Heart left ventricle (tissue), 16 donors: Measurements from ENCODE around the gene PAX5. TPM values are rescaled to one million over a fixed set of nuclear protein-coding genes. Genes with fewer than 3 reads are reported as not detected.

Experiments used
- ATAC-seq, 4 donors: fragments of 200-7000 bp; cut with Tn5 transposase; one replicate each; pipeline ENCODE4 v1.9.1; 2020 to 2022; ENCODE audit warnings: moderate library complexity in 4 of 4, mild to moderate bottlenecking in 3 of 4, moderate number of reproducible peaks in 1 of 4
- DNase-seq, 5 donors: peaks; one replicate each; pipeline ENCODE4 v3.0.0-alpha.2; 2020
- H3K27ac ChIP-seq, 12 donors: fragments of 200-600 bp; sonication (generic) in 4 of 12; one replicate each; pipeline versions ENCODE4 v1.5.0 to v1.8.0; 2016 to 2022; ENCODE audit warnings: mild to moderate bottlenecking in 2 of 12
- H3K27me3 ChIP-seq, 9 donors: fragments of 200-600 bp; sonication (generic) in 2 of 9; one replicate each; pipeline versions ENCODE4 v1.5.1 to v1.8.0; 2016 to 2022; ENCODE audit warnings: mild to moderate bottlenecking in 3 of 9
- H3K36me3 ChIP-seq, 9 donors: fragments of 200-600 bp; sonication (generic) in 2 of 9; one replicate each; pipeline versions ENCODE4 v1.5.0 to v1.8.0; 2018 to 2022; ENCODE audit warnings: mild to moderate bottlenecking in 2 of 9
- H3K4me1 ChIP-seq, 12 donors: fragments of 200-600 bp; sonication (generic) in 4 of 12; one replicate each; pipeline versions ENCODE4 v1.5.0 to v1.8.0; 2016 to 2022; ENCODE audit warnings: mild to moderate bottlenecking in 3 of 12
- H3K4me3 ChIP-seq, 12 donors: fragments of 200-600 bp; sonication (generic) in 4 of 12; one replicate each; pipeline versions ENCODE4 v1.5.0 to v1.8.0; 2017 to 2022; ENCODE audit warnings: mild to moderate bottlenecking in 9 of 12, moderate library complexity in 4 of 12
- H3K9me3 ChIP-seq, 12 donors: fragments of 200-600 bp; sonication (generic) in 4 of 12; one replicate each; pipeline versions ENCODE4 v1.5.0 to v1.8.0; 2016 to 2022; ENCODE audit warnings: mild to moderate bottlenecking in 1 of 12
- CTCF ChIP-seq, 12 donors: fragments of 200-600 bp; sonication (generic) in 4 of 12; IDR thresholded peaks; one replicate each; pipeline versions ENCODE4 v1.5.0 to v1.8.0; 2018 to 2022; ENCODE audit warnings: antibody characterized with exemption in 12 of 12, mild to moderate bottlenecking in 5 of 12
- POLR2A ChIP-seq, 2 donors: fragments of 450-650 bp; IDR thresholded peaks; one replicate each; pipeline ENCODE4 v1.6.1; 2017; ENCODE audit warnings: antibody characterized with exemption in 2 of 2, mild to moderate bottlenecking in 2 of 2, moderate library complexity in 2 of 2
- WGBS, 4 donors: extraction: QIAGEN DNeasy Blood & Tissue Kit in 2 of 4; methylation state at CpG; one replicate each; pipeline versions ENCODE4 v1.1.5 to v1.1.7; 2013 to 2018; 5-methylcytosine and 5-hydroxymethylcytosine counted together
- intact Hi-C, 10 donors: fragments of 100-400 bp; cut with DNase I; formaldehyde crosslinking; loops; one replicate each; pipeline versions ENCODE4 v1.11.1 to v1.14.2; 2022
- polyA plus RNA-seq, 2 donors: library from polyadenylated mRNA; stranded (reverse); fragments of 200-250 nt; gene quantifications; one replicate each; pipeline ENCODE4 v1.2.3, GENCODE V29; 2013
- total RNA-seq, 9 donors: library from RNA; depleted of rRNA in 2 of 9; stranded (reverse); fragments of >200 nt in 2 of 9; fragmentation: NEBNext Ultra II Directional in 3 of 9; extraction: Animal tissue kit (Norgen Biotek cat#: 25700) in 3 of 9; gene quantifications; one replicate each; pipeline versions ENCODE4 v1.1.0 to v1.2.4, GENCODE V29; 2016 to 2023
- donor health status: ischemic (EF 13 %, LVEDD 7.1; RV severe dilation, severe dysfunction).
- donor health status: healthy with polysubstance abuse.
- donor health status: DM: no; HTN: yes; CAD: no.
- donor health status: DM: no; HTN: no; CAD: no.
- donor health status: ischemic (EF 25% LVEDD 6.9; RV normal size, moderate dysfunction).
- donor health status: ischemic (EF 25% LVEDD 5.7; RV mildly dilated, moderate dysfunction).
- donor health status: healthy.
- donor health status: DM: yes; HTN: yes; CAD: no.
- donor health status: ischemic (EF 35%, LVEDD 5.7; RV mildly dilated, moderate dysfunction).
- donor health status: nonischemic (EF 11% LVEDD 7.7; RV severe dilation, severe dysfunction).
- donor health status: DM: yes; HTN: yes; CAD: no.
- donor health status: PGD.
- donor health status: ischemic (EF 29% LVEDD 5.4; RV normal size, mild dysfunction).
- donor health status: nonischemic (EF 23%, LVEDD 6.1; RV moderate dilation, normal function).

The PAX5 gene
- total and polyA plus RNA-seq, 11 donors, result 0.01 to 0.37 (median 0.08) TPM; not detected in 7

- DNase-seq (no peak), ATAC-seq (no peak)
- no peaks in the 10 kb centered on the region for H3K4me1 ChIP-seq
- TF ChIP-seq POLR2A (IDR thresholded peaks at IDR 0.05) (no peak), CTCF (IDR thresholded peaks at IDR 0.05) (no peak)
- H3K27me3 ChIP-seq, result peaks cover 0 to 60% (median 4%) of the 10 kb centered on the region in 9 donors
- WGBS, 4 donors, result 69 to 78% (median 72%) methylated on average over 2 to 9 of the region's 9 CpGs
- H3K9me3 ChIP-seq, result peaks cover 0 to 8% (median 0%) of the 10 kb centered on the region in 12 donors
- H3K36me3 ChIP-seq, result no peaks in the 10 kb centered on the region
- H3K4me3 ChIP-seq, result no peak overlapping the region
- intact Hi-C loops, result no loop called here
- no peak overlapping the region for H3K27ac ChIP-seq
Measured at GRCh38 chr9:36956908-36957307, 77.2 kb downstream of the PAX5 start.

GRCh38 chr9:36950389-36950788 lies 83.7 kb downstream of the PAX5 start:
- Histone ChIP-seq H3K4me1 (peaks cover 0 to 5% (median 0%) of the 10 kb centered on the region in 12 donors), H3K36me3 (no peaks in the 10 kb centered on the region), H3K27me3 (peaks cover 0 to 39% (median 0%) of the 10 kb centered on the region in 9 donors), H3K27ac (no peak overlapping the region), H3K4me3 (no peak overlapping the region), H3K9me3 (peaks cover 0 to 8% (median 0%) of the 10 kb centered on the region in 12 donors)
- no peak for TF ChIP-seq CTCF (IDR thresholded peaks at IDR 0.05)
- no peak for TF ChIP-seq POLR2A (IDR thresholded peaks at IDR 0.05)
- ATAC-seq, result no peak
- 60 to 62% (median 61%) methylated on average over 4 of the region's 4 CpGs for WGBS, 4 donors
- intact Hi-C loops, result no loop called here
- no peak for DNase-seq

- Histone ChIP-seq H3K27ac (no peak overlapping the region), H3K4me3 (no peak overlapping the region), H3K36me3 (no peaks in the 10 kb centered on the region), H3K4me1 (peaks cover 0 to 6% (median 0%) of the 10 kb centered on the region in 12 donors), H3K9me3 (peaks cover 0 to 8% (median 0%) of the 10 kb centered on the region in 12 donors), H3K27me3 (peaks cover 0 to 32% (median 0%) of the 10 kb centered on the region in 9 donors)
- intact Hi-C loops, result no loop called here
- DNase-seq (peak in 1 of 5 donors; percentile 5), ATAC-seq (no peak)
- no peak for TF ChIP-seq POLR2A (IDR thresholded peaks at IDR 0.05)
- TF ChIP-seq CTCF (IDR thresholded peaks at IDR 0.05), result no peak
- WGBS, 4 donors, result 65 to 85% (median 75%) methylated on average over 6 of the region's 6 CpGs
Measured at GRCh38 chr9:36949466-36949865, 84.6 kb downstream of the PAX5 start.

- intact Hi-C loops, result no loop called here
- TF ChIP-seq POLR2A (IDR thresholded peaks at IDR 0.05), result no peak
- no peak for TF ChIP-seq CTCF (IDR thresholded peaks at IDR 0.05)
- WGBS, 4 donors, result 69 to 75% (median 71%) methylated on average over 13 of the region's 13 CpGs
- Histone ChIP-seq H3K36me3 (no peaks in the 10 kb centered on the region), H3K4me3 (no peak overlapping the region), H3K27ac (no peak overlapping the region), H3K9me3 (peaks cover 0 to 4% (median 0%) of the 10 kb centered on the region in 12 donors), H3K4me1 (peaks cover 0 to 6% (median 0%) of the 10 kb centered on the region in 12 donors), H3K27me3 (peaks cover 0 to 26% (median 0%) of the 10 kb centered on the region in 9 donors)
- ATAC-seq (no peak), DNase-seq (peak in 1 of 5 donors; percentile 34)
Measured at GRCh38 chr9:36948051-36948450, 86.0 kb downstream of the PAX5 start.
